Measurements from ENCODE around the gene RAI1. TPM values are rescaled to one million over a fixed set of nuclear protein-coding genes. Genes with fewer than 3 reads are reported as not detected.

RAI1 gene
- total and polyA plus RNA-seq, 12 donors = 4.2 to 37.3 (median 26.9) TPM

DNA sequence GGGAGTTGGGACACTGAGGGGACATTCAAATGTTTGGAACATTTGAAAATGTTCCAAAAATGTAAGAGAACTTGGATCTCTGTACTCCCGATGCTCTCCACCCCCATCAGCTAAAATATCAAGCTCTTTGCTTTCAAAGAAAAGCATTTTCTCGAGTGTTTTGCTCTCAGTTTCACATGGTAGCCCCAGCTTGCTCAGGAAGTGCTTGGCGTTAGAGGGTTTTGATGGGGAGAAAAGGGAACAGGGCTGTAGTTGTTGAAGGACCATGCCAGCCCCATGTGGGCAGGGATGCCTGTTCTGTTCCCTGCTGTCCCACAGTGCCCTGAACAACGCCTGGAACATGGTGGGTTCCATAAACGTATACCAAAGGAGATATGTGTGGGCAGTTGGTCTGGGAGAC, 37.0 kb downstream of the RAI1 start:
- no peaks in the 10 kb centered on the region for H3K36me3 ChIP-seq (replicated peaks in 1 of 2)
- DNase-seq = no peak
- 72 to 80% (median 79%) methylated on average over 5 of the region's 5 CpGs for WGBS, 4 donors
- intact Hi-C loops (cut with DNase I) = no loop called here
- TF ChIP-seq POLR2A (IDR thresholded peaks at IDR 0.05) = no peak
- TF ChIP-seq, protein P1, sequence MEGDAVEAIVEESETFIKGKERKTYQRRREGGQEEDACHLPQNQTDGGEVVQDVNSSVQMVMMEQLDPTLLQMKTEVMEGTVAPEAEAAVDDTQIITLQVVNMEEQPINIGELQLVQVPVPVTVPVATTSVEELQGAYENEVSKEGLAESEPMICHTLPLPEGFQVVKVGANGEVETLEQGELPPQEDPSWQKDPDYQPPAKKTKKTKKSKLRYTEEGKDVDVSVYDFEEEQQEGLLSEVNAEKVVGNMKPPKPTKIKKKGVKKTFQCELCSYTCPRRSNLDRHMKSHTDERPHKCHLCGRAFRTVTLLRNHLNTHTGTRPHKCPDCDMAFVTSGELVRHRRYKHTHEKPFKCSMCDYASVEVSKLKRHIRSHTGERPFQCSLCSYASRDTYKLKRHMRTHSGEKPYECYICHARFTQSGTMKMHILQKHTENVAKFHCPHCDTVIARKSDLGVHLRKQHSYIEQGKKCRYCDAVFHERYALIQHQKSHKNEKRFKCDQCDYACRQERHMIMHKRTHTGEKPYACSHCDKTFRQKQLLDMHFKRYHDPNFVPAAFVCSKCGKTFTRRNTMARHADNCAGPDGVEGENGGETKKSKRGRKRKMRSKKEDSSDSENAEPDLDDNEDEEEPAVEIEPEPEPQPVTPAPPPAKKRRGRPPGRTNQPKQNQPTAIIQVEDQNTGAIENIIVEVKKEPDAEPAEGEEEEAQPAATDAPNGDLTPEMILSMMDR (IDR thresholded peaks at IDR 0.05) = no peak
- no peak overlapping the region for H3K4me3 ChIP-seq
- H3K27ac ChIP-seq = no peak overlapping the region
- H3K4me1 ChIP-seq (replicated peaks in 1 of 2) = peaks cover 20 to 37% of the 10 kb centered on the region in 2 donors
- no peaks in the 10 kb centered on the region for H3K9me3 ChIP-seq (replicated peaks in 1 of 3)
- no peaks in the 10 kb centered on the region for H3K27me3 ChIP-seq

DNA sequence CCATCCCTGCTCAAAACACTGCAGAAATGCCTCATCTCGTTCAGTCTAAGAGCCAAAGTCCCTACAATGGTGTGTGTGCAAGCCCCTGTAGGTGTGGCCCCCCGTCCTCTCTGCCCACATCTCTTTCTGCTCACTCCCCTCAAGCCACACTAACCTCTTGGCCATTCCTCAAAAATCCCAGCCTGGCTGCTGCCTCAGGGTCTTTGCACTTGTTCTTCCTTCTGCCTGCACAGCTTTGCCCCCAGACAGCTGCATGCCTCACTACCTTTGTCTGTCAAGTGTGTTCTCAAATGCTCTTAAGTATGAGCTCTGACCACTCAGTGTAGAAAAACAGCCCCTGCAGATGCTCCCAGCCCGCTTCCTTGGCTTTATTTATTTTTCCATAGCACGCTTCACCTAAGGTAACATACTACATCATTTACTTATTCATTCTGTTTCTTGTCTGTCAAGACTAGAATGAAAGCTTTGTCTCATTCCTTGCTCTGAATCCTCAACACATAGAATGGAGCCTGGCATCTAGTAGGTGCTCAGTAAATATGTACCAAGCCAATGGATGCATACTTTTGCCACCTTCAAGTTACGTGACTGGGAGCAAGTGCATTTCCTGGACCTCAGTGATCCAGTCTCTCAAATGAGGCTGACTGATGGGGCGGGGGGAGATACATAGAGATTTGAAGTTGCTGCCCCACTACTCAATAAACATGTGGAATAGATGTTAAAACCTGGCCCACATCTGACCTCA, 38.1 kb downstream of the RAI1 start:
- H3K4me3 ChIP-seq = no peak overlapping the region
- TF ChIP-seq POLR2A (IDR thresholded peaks at IDR 0.05) = no peak
- TF ChIP-seq, protein P1 (IDR thresholded peaks at IDR 0.05) = no peak
- H3K27ac ChIP-seq = no peak overlapping the region
- WGBS, 4 donors = 91 to 96% (median 94%) methylated on average over 5 to 6 of the region's 6 CpGs
- H3K27me3 ChIP-seq = no peaks in the 10 kb centered on the region
- DNase-seq = no peak
- no peaks in the 10 kb centered on the region for H3K9me3 ChIP-seq (replicated peaks in 1 of 3)
- peaks cover 22 to 35% of the 10 kb centered on the region in 2 donors for H3K4me1 ChIP-seq (replicated peaks in 1 of 2)
- H3K36me3 ChIP-seq (replicated peaks in 1 of 2) = no peaks in the 10 kb centered on the region
- intact Hi-C loops (cut with DNase I) = no loop called here

DNA sequence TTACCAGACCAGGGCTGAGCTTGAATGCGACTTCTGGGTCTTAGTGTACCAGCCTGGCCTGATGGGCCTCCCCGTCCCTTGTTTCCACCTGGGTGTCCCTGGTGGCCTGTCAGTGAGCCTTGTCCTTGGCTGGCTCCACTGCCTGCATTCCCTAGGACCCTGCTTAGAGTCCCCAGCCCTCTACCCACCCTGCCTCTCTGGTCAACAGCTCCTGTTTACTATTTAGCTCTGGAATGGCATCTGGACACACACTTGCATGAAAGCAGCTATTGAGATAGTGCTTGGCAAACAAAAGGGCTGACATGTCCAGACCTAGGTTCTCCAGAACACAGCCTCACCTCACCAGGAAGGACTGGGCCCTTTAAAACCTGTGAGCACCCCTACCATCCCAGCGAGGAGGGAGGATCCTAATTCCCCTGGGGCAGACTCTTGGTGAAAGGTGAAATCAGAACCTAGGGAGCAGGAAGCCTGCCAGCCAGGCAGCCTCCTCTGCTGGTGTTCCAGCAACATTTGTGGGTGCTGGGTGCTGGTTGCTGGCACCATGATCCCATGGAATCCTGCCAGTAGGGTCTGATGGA, 38.8 kb downstream of the RAI1 start:
- Histone ChIP-seq H3K4me1 (replicated peaks in 1 of 2) (peaks cover 28 to 35% of the 10 kb centered on the region in 2 donors), H3K9me3 (replicated peaks in 1 of 3) (no peaks in the 10 kb centered on the region), H3K36me3 (replicated peaks in 1 of 2) (no peaks in the 10 kb centered on the region), H3K4me3 (no peak overlapping the region), H3K27ac (no peak overlapping the region), H3K27me3 (no peaks in the 10 kb centered on the region)
- intact Hi-C loops (cut with DNase I) = no loop called here
- WGBS, 4 donors = 89 to 93% (median 91%) methylated on average over 2 to 3 of the region's 3 CpGs
- no peak for TF ChIP-seq POLR2A (IDR thresholded peaks at IDR 0.05)
- TF ChIP-seq, protein P1 (IDR thresholded peaks at IDR 0.05) = no peak
- no peak for DNase-seq

DNA sequence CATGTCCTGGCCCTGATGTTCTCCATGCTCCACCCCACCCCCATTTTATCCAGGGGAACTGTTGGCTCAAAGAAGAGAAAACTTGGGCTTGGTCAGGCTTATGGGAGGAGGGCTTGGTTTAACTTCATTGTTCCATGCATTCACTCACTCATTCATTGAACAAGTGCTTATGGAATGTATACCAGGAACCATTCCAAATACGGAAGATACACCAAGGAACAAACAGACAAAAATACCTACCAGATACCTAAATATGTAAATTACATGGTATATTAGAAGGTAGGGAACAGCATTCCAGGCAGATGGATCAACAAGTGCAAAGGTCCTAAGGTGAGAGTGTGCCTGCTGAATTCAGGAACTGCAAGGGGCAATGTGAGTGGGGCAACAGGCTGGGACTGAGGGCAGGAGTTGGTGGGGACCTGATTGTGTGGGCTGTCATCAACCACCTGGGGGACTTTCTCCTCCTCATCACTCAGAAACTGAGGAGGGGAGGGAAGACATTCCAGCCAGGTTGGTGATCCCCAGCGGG, 39.9 kb downstream of the RAI1 start:
- no peak for DNase-seq
- intact Hi-C loops (cut with DNase I) = no loop called here
- no peaks in the 10 kb centered on the region for H3K36me3 ChIP-seq (replicated peaks in 1 of 2)
- no peaks in the 10 kb centered on the region for H3K27me3 ChIP-seq
- H3K4me3 ChIP-seq = no peak overlapping the region
- peaks cover 32 to 47% of the 10 kb centered on the region in 2 donors for H3K4me1 ChIP-seq (replicated peaks in 1 of 2)
- no peak overlapping the region for H3K27ac ChIP-seq
- TF ChIP-seq POLR2A (IDR thresholded peaks at IDR 0.05) = no peak
- TF ChIP-seq, protein P1 (IDR thresholded peaks at IDR 0.05) = no peak
- H3K9me3 ChIP-seq (replicated peaks in 1 of 3) = no peaks in the 10 kb centered on the region
- WGBS, 4 donors = 91 to 98% (median 96%) methylated on average over 2 of the region's 2 CpGs

All from adrenal gland (tissue), 12 donors.